H1 (cell line): ENCODE data around the gene TRIOBP. TPM values are rescaled to one million over a fixed set of nuclear protein-coding genes. Genes with fewer than 3 reads are reported as not detected.

Source experiments
- CHD7 ChIP-seq: fragments of 300-600 bp; sonication (generic); IDR thresholded peaks from 2 replicates; pipeline ENCODE4 v1.7.1; 2012; ENCODE audit warnings: low read length, moderate library complexity, mild to moderate bottlenecking, inconsistent platforms; ENCODE audit not compliant: insufficient replicate concordance
- CREB1 ChIP-seq: IDR thresholded peaks from 2 replicates; pipeline ENCODE4 v1.6.1; 2012; ENCODE audit warnings: inconsistent platforms
- KDM5A ChIP-seq: fragments of 200-600 bp; IDR thresholded peaks from 2 replicates; pipeline ENCODE4 v1.7.1; 2012; ENCODE audit warnings: mild to moderate bottlenecking, low read length, inconsistent platforms, mixed read lengths
- NRF1 ChIP-seq: IDR thresholded peaks from 2 replicates; pipeline ENCODE4 v1.6.1; 2011; ENCODE audit warnings: mild to moderate bottlenecking, low read depth, low read length, improper control_type of control experiment
- POLR2AphosphoS5 ChIP-seq: IDR thresholded peaks from 2 replicates; pipeline ENCODE4 v1.6.1; 2011; ENCODE audit warnings: low read depth, low read length
- TAF7 ChIP-seq: optimal IDR thresholded peaks from 2 replicates; pipeline ENCODE3; 2011; ENCODE audit warnings: low read depth, mild to moderate bottlenecking, inconsistent platforms, low read length, moderate library complexity, borderline replicate concordance
- TBP ChIP-seq: IDR thresholded peaks from 2 replicates; pipeline ENCODE4 v1.6.1; 2011; ENCODE audit warnings: low read depth, low read length, improper control_type of control experiment
- polyA plus RNA-seq, 7 experiments: library from polyadenylated mRNA; depleted of rRNA in 3 of 7; stranded (reverse) in 5 of 7; unstranded in 2 of 7; fragments of >200 nt in 5 of 7; fragments of 200-250 nt in 2 of 7; gene quantifications; 1 replicate in 5 of 7; 2 replicates in 1 of 7; 4 replicates in 1 of 7; pipeline versions ENCODE4 v1.2.1 to v1.2.3, GENCODE V29; 2011 to 2013; ENCODE audit warnings: missing spikeins in 2 of 7, mixed read lengths in 2 of 7
- total RNA-seq: library from RNA; stranded (reverse); fragmentation: NEBNext Ultra II Directional; extraction: Animal tissue kit (Norgen Biotek cat#: 25700); gene quantifications from 2 replicates; pipeline ENCODE4 v1.2.1, GENCODE V29; 2021

TRIOBP gene
- total and polyA plus RNA-seq, 2 of the 8 experiments (the other 6 are each of a cell fraction or from before 2014, with no cell fraction given), result 18.2 to 27.3 TPM

GRCh38 chr22:37677493-37677974 lies 19.3 kb upstream of the TRIOBP start (continued):
- TF ChIP-seq POLR2AphosphoS5 (no peak), CHD7 (no peak), CREB1 (no peak), NRF1 (no peak), KDM5A (no peak), TBP (no peak), TAF7 (no peak)
